Measurements from ENCODE around the gene RPL22.

- TF ChIP-seq CTCF (IDR thresholded peaks at IDR 0.05) (no peak), POLR2A (IDR thresholded peaks at IDR 0.05) (no peak)
These were observed 37.7 kb upstream of the RPL22 start for GRCh38 chr1:6237093-6237492.

Measured in heart left ventricle (tissue), 13 donors.